ENCODE measurements around the gene SMYD4.
A peak's percentile ranks its signal among the peaks of the same experiment; 100 is the strongest.
"Not testable (repeated sequence)": the region's sequence is repeated elsewhere in the genome, so short reads cannot be mapped to it uniquely, and the experiment has no call there.

Gene SMYD4

GRCh38 chr17:1782171-1782567, 47.5 kb downstream of the SMYD4 start:
- no peak for DNase-seq (ENCODE audit: low read depth in 2 of 2)

- no peak for DNase-seq (ENCODE audit: low read depth in 2 of 2)
These were observed 50.1 kb downstream of the SMYD4 start for GRCh38 chr17:1779571-1780131.

GRCh38 chr17:1776857-1777256, 52.8 kb downstream of the SMYD4 start:
- no peak for DNase-seq (ENCODE audit: low read depth in 2 of 2)

- no peak for DNase-seq (ENCODE audit: low read depth in 2 of 2)
These were observed 53.4 kb downstream of the SMYD4 start for GRCh38 chr17:1776328-1776727.

GRCh38 chr17:1774390-1775176, 55.1 kb downstream of the SMYD4 start:
- DNase-seq (ENCODE audit: low read depth in 2 of 2), result no peak

GRCh38 chr17:1773696-1774181, 56.0 kb downstream of the SMYD4 start:
- DNase-seq (ENCODE audit: low read depth in 2 of 2), result no peak

GRCh38 chr17:1773000-1773695, 56.6 kb downstream of the SMYD4 start:
- not testable (repeated sequence) for DNase-seq (ENCODE audit: low read depth in 2 of 2)

GRCh38 chr17:1769822-1770477, 59.8 kb downstream of the SMYD4 start:
- DNase-seq (ENCODE audit: low read depth in 2 of 2), result no peak

- DNase-seq (ENCODE audit: low read depth in 2 of 2), result no peak
These were observed 62.3 kb downstream of the SMYD4 start for GRCh38 chr17:1767358-1767757.

- no peak for DNase-seq (ENCODE audit: low read depth in 2 of 2)
These were observed 63.1 kb downstream of the SMYD4 start for GRCh38 chr17:1766382-1767135.

- no peak for DNase-seq (ENCODE audit: low read depth in 2 of 2)
These were observed 64.1 kb downstream of the SMYD4 start for GRCh38 chr17:1765576-1765975.

GRCh38 chr17:1764705-1765104, 65.0 kb downstream of the SMYD4 start:
- not testable (repeated sequence) for DNase-seq (ENCODE audit: low read depth in 2 of 2)

GRCh38 chr17:1764284-1764683, 65.4 kb downstream of the SMYD4 start:
- DNase-seq (ENCODE audit: low read depth in 2 of 2), result peak; percentile 12 to 29

GRCh38 chr17:1762901-1763898, 66.5 kb downstream of the SMYD4 start:
- no peak for DNase-seq (ENCODE audit: low read depth in 2 of 2)

- no peak for DNase-seq (ENCODE audit: low read depth in 2 of 2)
These were observed 67.3 kb downstream of the SMYD4 start for GRCh38 chr17:1762233-1762900.

GRCh38 chr17:1759529-1759928, 70.2 kb downstream of the SMYD4 start:
- no peak for DNase-seq (ENCODE audit: low read depth in 2 of 2)

GRCh38 chr17:1758807-1759206, 70.9 kb downstream of the SMYD4 start:
- no peak for DNase-seq (ENCODE audit: low read depth in 2 of 2)

GRCh38 chr17:1755827-1756262, 73.9 kb downstream of the SMYD4 start:
- no peak for DNase-seq (ENCODE audit: low read depth in 2 of 2)

- no peak for DNase-seq (ENCODE audit: low read depth in 2 of 2)
These were observed 74.4 kb downstream of the SMYD4 start for GRCh38 chr17:1755252-1755826.
